Esophagus (tissue), 2 donors: ENCODE measurements around the gene PEG3. TPM values are rescaled to one million over a fixed set of nuclear protein-coding genes. Genes with fewer than 3 reads are reported as not detected.

Source experiments
- H3K27ac ChIP-seq, 2 donors: one replicate each; pipeline ENCODE4 v1.5.1; 2013; ENCODE audit warnings: low read depth in 2 of 2, mild to moderate bottlenecking in 2 of 2, inconsistent platforms in 1 of 2, low read length in 1 of 2, moderate library complexity in 1 of 2
- H3K27me3 ChIP-seq, 2 donors: one replicate each; pipeline ENCODE4 v1.6.1; 2013; ENCODE audit warnings: low read length in 2 of 2, control low read depth in 1 of 2, mild to moderate bottlenecking in 1 of 2; ENCODE audit not compliant: insufficient read depth in 2 of 2, control insufficient read depth in 1 of 2
- H3K36me3 ChIP-seq, 2 donors: one replicate each; pipeline ENCODE4 v1.6.1; 2013; ENCODE audit warnings: low read length in 1 of 2; ENCODE audit not compliant: control insufficient read depth in 2 of 2, insufficient read depth in 2 of 2
- H3K4me1 ChIP-seq, 2 donors: one replicate each; pipeline ENCODE4 v1.6.1; 2013; ENCODE audit warnings: low read length in 1 of 2; ENCODE audit not compliant: control insufficient read depth in 2 of 2, insufficient read depth in 2 of 2
- H3K4me3 ChIP-seq, 2 donors: one replicate each; pipeline ENCODE4 v1.5.1; 2013; ENCODE audit warnings: low read length in 2 of 2, mild to moderate bottlenecking in 2 of 2, low read depth in 1 of 2, moderate library complexity in 1 of 2
- H3K9me3 ChIP-seq, 2 donors: one replicate each; pipeline ENCODE4 v1.6.1; 2013; ENCODE audit warnings: mild to moderate bottlenecking in 2 of 2, low read depth in 1 of 2, low read length in 1 of 2, moderate library complexity in 1 of 2; ENCODE audit not compliant: control insufficient read depth in 2 of 2, insufficient read depth in 1 of 2
- WGBS, 2 donors: extraction: QIAGEN DNeasy Blood & Tissue Kit; methylation state at CpG; one replicate each; pipeline ENCODE4 v1.1.7; 2013; 5-methylcytosine and 5-hydroxymethylcytosine counted together
- polyA plus RNA-seq, 2 donors: library from polyadenylated mRNA; stranded (reverse); fragments of 200-250 nt; gene quantifications; one replicate each; pipeline ENCODE4 v1.2.3, GENCODE V29; 2013
- donor health status: healthy with polysubstance abuse.
- donor health status: Bipolar disorder and iron deficiency.

The PEG3 gene
- polyA plus RNA-seq, 2 donors, result 0.52 to 0.63 TPM

DNA sequence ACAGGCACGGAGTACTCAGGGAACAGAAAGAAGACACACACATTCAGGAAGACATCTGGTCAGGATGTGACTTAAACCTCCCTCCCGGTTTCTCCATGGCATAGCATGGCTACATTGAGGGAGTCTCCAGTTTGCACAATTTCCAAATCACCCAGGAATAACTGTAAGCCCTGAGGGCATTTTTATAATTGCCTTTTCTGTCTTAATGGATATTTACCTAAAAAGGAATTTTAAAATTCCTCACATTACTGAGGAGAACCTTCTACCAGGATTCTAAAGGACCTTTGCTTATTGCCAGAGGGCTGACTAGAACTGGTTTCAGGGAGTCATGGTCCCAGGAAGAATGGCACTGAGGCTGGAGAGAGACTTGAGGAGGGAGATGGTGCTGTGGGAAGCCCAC lies 21.4 kb downstream of the PEG3 start:
- Histone ChIP-seq H3K4me3 (no peak overlapping the region), H3K36me3 (peaks cover 0 to 3% of the 10 kb centered on the region in 2 donors), H3K9me3 (peaks cover 7 to 18% of the 10 kb centered on the region in 2 donors), H3K4me1 (no peaks in the 10 kb centered on the region), H3K27me3 (no peaks in the 10 kb centered on the region), H3K27ac (no peak overlapping the region)
- 72 to 80% methylated on average over 2 of the region's 2 CpGs for WGBS, 2 donors

- Histone ChIP-seq H3K4me1 (no peaks in the 10 kb centered on the region), H3K4me3 (no peak overlapping the region), H3K9me3 (peaks cover 0 to 5% of the 10 kb centered on the region in 2 donors), H3K27ac (no peak overlapping the region), H3K36me3 (peaks cover 0 to 3% of the 10 kb centered on the region in 2 donors), H3K27me3 (no peaks in the 10 kb centered on the region)
- WGBS, 2 donors, result 81 to 83% methylated on average over 7 of the region's 7 CpGs
Measured at GRCh38 chr19:56814656-56815055, 25.9 kb downstream of the PEG3 start.

DNA sequence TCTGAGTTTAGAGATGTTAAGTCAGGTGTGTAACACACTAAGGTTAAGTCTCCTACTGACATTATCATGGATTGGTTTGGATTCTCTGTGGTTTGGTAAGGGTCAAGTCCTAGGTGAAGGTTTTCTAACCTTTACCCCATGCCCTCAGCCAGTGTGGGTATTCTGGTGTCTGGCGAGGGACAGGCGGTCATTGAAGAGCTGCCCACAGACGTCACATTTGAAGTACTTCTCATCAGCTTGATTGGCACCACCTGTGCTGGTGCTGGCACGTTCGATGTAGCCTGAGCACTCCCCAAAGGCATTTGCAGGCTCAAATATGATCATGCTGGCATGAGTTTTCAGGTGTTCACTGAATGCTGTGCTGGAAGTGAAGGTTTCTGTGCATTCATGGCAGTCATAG lies 27.0 kb downstream of the PEG3 start:
- Histone ChIP-seq H3K27ac (no peak overlapping the region), H3K36me3 (peaks cover 0 to 3% of the 10 kb centered on the region in 2 donors), H3K27me3 (no peaks in the 10 kb centered on the region), H3K4me1 (no peaks in the 10 kb centered on the region), H3K9me3 (peaks cover 0 to 5% of the 10 kb centered on the region in 2 donors), H3K4me3 (no peak overlapping the region)
- WGBS, 2 donors, result 77 to 83% methylated on average over 5 of the region's 5 CpGs

DNA sequence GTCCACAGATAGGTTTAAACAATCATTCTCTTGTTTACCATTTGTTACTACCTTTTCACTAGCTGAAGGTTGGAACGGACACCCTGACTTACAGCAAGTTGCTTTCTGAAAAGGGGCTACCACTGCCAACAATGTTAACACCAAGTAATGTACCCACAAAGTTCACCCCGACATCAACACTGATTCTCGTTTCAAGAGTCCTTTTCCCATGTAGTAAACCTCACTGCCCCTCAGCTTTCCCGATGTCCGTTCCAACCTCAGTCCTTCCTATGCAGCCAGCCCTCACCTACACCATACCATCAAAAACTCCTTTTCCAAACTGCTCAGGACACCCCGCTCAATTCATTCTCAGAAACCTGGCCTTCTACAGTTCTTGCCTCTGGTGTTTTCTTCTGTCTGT lies 29.0 kb downstream of the PEG3 start:
- H3K27me3 ChIP-seq, result no peaks in the 10 kb centered on the region
- peaks cover 0 to 5% of the 10 kb centered on the region in 2 donors for H3K9me3 ChIP-seq
- H3K36me3 ChIP-seq, result peaks cover 0 to 3% of the 10 kb centered on the region in 2 donors
- no peak overlapping the region for H3K4me3 ChIP-seq
- 63 to 66% methylated on average over 6 of the region's 6 CpGs for WGBS, 2 donors
- no peaks in the 10 kb centered on the region for H3K4me1 ChIP-seq
- no peak overlapping the region for H3K27ac ChIP-seq

GRCh38 chr19:56810260-56810659 lies 30.3 kb downstream of the PEG3 start:
- H3K27ac ChIP-seq, result no peak overlapping the region
- no peaks in the 10 kb centered on the region for H3K4me1 ChIP-seq
- no peak overlapping the region for H3K4me3 ChIP-seq
- WGBS, 2 donors, result 82 to 86% methylated on average over 1 of the region's 1 CpG
- H3K36me3 ChIP-seq, result peaks cover 0 to under 1% of the 10 kb centered on the region in 2 donors
- H3K9me3 ChIP-seq, result peaks cover 0 to 4% of the 10 kb centered on the region in 2 donors
- H3K27me3 ChIP-seq, result no peaks in the 10 kb centered on the region

- Histone ChIP-seq H3K9me3 (peaks cover 0 to 4% of the 10 kb centered on the region in 2 donors), H3K4me3 (no peak overlapping the region), H3K27ac (no peak overlapping the region), H3K27me3 (no peaks in the 10 kb centered on the region), H3K36me3 (no peaks in the 10 kb centered on the region), H3K4me1 (no peaks in the 10 kb centered on the region)
- WGBS, 2 donors, result 84% methylated on average over 3 of the region's 3 CpGs
Measured at GRCh38 chr19:56808717-56809392, 31.7 kb downstream of the PEG3 start.

- Histone ChIP-seq H3K4me3 (no peak overlapping the region), H3K4me1 (no peaks in the 10 kb centered on the region), H3K27ac (no peak overlapping the region), H3K9me3 (peaks cover 4% of the 10 kb centered on the region in 2 donors), H3K36me3 (no peaks in the 10 kb centered on the region), H3K27me3 (no peaks in the 10 kb centered on the region)
Measured at GRCh38 chr19:56806639-56807038, 33.9 kb downstream of the PEG3 start.

Other genes with a start within 250 kb of the PEG3 start
- gene ZNF71, start 245.4 kb downstream of the PEG3 start, polyA plus RNA-seq, result 1 to 10 TPM; 1.3 to 1.9 TPM
- under 1 TPM in 1 of 2 donors, not detected in 1; 0.05 TPM for gene SMIM17, start 197.6 kb downstream of the PEG3 start, polyA plus RNA-seq
- under 1 TPM; 0.12 to 0.18 TPM for gene ZNF835, start 169.0 kb downstream of the PEG3 start, polyA plus RNA-seq
- gene ZIM2, start within 50 bp of the PEG3 start, polyA plus RNA-seq, result under 1 TPM in 1 of 2 donors, not detected in 1; 0.01 TPM